OCI-LY3 (cell line): Measurements from ENCODE around the gene FOCAD.

ENCODE experiments used
- EZH2phosphoT487 ChIP-seq: fragments of 200-600 bp; shearing (Covaris generic); IDR thresholded peaks from 2 replicates; pipeline ENCODE4 v1.6.1; 2018; ENCODE audit warnings: antibody characterized with exemption, mixed run types, low read depth
- TF ChIP-seq, protein P1 (sequence below): fragments of 200-600, 300-600 bp; sonication (generic); IDR thresholded peaks from 2 replicates; pipeline ENCODE4 v1.5.1; 2014; ENCODE audit warnings: antibody characterized with exemption, low read length, low read depth

DNA sequence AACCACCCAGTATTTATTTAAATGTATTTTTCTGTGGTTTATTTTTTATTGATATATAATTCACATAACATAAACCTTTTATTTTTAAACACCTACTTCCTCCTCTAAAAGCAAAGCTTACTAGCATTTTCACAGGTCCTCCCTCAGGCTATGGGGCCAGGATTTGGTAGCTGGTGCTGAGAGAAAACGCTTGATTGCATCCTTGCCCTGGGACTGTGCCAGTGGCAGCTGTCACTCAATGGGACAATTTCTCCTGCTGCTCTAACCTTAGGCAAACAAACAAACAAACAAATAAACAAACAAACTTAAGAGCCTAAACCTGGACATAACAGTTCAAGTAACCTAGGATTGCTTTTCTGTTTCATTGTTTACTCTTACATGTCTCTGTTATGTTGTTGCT is 102.7 kb downstream of the FOCAD start:
- TF ChIP-seq, protein P1, sequence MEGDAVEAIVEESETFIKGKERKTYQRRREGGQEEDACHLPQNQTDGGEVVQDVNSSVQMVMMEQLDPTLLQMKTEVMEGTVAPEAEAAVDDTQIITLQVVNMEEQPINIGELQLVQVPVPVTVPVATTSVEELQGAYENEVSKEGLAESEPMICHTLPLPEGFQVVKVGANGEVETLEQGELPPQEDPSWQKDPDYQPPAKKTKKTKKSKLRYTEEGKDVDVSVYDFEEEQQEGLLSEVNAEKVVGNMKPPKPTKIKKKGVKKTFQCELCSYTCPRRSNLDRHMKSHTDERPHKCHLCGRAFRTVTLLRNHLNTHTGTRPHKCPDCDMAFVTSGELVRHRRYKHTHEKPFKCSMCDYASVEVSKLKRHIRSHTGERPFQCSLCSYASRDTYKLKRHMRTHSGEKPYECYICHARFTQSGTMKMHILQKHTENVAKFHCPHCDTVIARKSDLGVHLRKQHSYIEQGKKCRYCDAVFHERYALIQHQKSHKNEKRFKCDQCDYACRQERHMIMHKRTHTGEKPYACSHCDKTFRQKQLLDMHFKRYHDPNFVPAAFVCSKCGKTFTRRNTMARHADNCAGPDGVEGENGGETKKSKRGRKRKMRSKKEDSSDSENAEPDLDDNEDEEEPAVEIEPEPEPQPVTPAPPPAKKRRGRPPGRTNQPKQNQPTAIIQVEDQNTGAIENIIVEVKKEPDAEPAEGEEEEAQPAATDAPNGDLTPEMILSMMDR, result no peak
- no peak for TF ChIP-seq EZH2phosphoT487
